Stimulated activated CD8-positive, alpha-beta memory T cell treated with anti-CD3 and anti-CD28 coated beads, Interleukin-7, amount 100 ng/mL, for 1 hour (primary cell): ENCODE measurements around the gene SUMO3.

ENCODE experiments used
- DNase-seq, 2 donors: peaks; one replicate each; pipeline ENCODE4 v3.0.0-alpha.2; 2020; ENCODE audit warnings: low read depth in 2 of 2

Gene SUMO3

DNA sequence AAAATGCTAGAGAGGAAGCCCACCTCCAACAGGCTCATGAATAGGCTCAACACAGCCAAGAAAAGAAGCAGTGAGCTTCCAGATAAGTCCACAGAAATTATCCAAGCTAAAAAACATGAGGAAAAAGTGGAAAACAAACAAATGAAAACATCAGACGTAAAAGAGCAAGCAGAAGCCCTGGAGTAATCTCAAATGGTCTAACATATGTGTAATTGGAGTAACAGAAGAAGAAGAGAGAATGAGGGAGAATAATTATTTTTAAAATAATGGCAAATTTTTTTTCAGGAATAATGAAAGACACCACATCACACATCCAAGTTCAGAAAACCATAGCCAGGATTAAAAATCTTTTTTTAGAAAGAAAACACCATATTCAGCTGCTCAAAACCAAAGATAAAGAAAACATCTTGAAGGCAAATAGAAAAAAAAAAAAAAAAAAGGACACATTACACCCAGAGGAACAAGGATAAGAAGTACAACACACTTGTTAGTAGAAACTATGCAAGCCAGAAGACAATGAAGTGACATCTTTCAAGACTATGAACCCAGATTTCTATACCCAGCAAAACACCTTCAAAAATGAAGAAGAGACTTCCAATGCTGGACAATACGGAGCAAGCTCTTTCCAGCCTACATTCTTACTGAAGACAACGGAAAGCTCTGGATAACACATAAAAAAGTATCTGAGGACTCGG is 10.6 kb upstream of the SUMO3 start:
- no peak for DNase-seq

DNA sequence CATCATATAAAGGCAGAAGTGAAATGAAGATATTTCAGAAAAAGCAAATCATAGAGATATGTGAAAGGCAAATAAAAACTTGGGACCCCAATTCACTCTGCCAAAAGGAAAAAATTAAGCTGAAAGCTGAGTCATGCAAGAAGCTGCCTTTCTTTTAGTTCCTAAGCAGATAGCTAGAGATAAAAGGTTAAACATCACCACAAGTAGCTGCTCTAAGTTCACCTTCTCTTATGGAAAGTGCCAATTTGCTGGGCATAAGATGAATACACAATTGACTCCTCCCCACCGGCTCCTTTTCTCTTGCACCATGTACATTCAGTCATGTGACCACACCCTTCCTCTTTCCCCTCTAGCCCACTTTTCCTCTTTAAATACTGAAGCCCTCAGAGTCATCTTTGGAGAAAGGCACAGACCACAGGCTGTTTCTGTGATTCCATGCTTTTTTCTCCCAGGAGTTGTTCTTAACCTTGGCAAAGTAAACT is 5.4 kb upstream of the SUMO3 start:
- no peak for DNase-seq

DNA sequence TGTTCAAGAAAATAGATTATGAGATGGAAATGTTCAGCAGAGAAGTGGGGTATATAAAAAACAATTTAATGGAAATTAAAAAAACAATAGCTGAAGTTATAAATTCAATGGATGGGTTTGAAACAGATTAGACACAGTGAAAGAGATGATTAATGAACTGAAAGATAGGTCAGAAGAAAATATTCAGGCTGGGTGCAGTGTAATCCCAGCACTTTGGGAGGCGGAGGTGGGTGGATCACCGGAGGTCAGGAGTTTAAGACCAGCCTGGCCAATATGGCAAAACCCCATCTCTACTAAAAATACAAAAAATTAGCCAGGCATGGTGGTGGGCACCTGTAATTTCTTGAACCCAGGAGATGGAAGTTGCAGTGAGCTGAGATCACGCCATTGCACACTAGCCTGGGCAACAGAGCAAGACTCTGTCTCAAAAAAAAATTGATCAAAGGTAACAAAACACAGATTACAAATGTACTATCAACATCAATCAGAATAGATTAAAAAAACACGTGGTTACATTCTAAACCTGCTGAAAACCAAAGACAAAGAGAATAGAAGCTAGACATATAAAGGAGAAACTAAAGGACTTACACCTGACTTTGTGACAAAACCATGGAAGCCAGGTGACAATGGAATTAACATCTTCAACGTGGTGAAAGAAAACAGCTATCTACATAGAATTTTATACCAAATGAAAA is 4.8 kb upstream of the SUMO3 start:
- DNase-seq: no peak

DNA sequence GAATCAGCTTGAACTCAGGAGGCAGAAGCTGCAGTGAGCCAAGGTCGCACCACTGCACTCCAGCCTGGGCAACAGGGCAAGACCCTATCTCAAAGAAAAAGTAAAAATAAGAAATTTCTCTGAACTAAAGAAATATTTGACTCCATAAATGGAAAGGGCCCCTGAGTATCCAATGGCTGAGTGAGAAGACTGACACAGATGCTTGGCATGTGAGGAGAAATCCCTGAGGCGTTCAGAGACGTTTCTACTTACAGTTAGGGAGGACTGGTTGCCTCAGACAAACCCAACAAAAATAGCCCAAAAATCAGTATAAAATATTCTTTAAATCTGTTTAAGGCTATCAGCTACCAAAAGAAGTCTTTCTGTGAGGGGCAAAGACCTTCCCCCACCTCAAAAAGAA is 3.0 kb upstream of the SUMO3 start:
- no peak for DNase-seq

DNA sequence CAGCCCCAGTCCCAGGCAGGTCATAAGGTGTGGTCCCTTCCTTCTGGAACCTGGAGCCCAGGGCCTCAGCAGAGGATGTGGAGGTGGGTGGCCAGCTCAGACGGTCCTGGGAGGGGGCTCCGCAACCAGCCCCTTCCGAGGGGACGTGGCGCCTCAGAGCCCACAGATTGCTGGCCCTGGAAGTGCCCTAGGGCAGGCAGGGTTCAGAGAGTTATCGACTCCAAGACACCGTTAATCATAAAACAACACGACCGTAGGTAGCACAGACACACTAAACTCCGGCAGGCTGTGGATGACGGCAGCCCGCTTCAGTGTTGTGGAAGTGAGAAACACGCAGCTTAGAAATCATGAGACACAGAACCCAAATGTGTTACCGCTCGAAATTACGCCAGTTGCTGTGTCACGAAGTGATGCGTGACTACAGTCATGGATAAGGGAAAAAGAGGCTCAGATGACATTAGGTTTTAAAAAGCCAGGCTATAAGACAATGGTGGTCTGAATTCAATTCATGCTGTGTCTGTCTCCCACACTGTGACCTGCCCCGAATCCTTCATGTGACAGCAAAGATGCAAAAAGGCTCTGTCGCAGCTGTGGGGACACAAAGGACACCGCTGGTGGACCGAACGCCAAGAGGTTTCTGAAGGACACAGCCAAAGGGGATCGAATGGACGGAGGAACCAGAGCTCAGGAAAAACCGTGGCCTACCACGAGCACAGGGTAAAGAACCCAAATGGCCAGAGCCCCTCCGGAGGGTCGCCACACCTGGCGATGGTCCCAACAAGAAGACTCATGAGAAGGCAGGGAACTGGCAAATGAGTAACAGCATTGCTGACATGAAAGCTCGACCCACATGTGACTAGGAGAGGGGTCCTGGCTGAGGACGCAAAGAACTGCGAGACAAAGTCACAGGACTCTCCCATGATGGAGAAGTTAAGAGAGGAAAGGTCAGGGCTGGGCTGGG is 1.7 kb upstream of the SUMO3 start:
- DNase-seq: no peak

DNA sequence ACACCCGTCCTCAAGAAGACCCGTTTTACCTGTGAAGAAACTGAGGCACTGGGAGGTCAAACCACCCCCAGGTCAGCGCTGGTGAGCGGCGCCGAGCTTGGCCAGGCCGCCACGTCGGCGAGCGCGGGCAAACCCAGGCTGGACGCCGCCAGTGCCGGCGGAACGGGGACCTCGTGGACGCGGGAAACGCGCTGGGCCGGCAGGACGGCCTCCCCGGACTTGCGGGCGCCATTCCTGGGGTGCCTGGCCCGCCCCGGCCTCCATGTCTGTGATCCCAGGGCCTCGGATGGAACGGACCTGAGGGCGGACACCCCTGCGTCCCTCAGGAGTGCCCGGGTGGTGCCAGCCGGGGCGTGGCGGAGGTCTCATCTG is 764 bp upstream of the SUMO3 start:
- no peak for DNase-seq

DNA sequence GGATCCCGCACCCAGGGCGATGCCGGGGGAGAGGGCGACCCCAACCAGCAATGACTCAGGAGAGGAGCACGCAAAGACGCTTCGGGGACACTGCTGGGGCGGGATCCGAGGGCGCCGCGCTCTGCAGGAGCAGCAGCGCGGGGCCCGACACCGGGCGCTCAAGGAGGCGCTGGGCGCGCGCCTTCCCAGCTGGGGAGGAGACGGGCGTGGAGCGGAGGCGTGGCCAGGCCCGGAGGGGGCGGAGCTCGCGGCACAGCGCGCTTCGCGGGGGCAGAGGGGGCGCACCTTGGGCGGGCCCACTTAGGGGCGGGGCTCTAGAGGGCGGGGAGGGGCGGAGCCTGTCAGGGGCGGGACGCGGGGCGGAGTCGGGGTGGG is 369 bp downstream of the SUMO3 start:
- peak; percentile 87 to 90 for DNase-seq

DNA sequence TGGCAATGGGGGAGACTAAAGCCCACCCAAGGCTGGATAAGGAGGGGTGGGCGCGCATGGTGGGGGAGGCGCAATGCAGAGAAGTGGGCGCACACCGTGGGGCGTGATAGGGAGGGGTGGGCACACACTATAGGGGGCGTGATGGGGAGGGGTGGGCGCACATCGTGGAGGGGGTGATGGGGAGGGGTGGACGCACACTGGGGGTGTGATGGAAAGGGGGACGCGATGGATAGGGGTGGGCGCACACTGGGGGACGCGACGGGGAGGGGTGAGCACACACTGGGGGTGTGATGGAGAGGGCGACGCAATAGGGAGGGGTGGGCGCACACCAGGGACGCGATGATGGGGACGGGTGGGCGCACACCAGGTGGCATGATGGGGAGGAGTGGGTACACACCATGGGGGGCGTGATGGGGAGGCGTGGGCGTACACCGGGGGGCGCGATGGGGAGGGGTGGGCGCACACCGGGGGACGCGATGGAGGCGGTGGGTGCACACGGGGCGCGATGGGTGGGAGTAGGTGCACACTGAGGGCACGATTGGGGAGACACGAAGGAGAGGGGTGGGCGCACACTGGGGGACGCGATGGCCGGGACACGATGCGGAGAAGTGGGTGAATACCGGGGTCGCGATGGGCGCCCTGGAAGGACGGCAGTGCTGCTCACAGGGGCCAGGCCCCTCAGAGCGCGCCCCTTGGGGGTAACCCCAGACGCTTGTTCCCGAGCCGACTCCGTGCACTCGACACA is 929 bp downstream of the SUMO3 start:
- DNase-seq: no peak

DNA sequence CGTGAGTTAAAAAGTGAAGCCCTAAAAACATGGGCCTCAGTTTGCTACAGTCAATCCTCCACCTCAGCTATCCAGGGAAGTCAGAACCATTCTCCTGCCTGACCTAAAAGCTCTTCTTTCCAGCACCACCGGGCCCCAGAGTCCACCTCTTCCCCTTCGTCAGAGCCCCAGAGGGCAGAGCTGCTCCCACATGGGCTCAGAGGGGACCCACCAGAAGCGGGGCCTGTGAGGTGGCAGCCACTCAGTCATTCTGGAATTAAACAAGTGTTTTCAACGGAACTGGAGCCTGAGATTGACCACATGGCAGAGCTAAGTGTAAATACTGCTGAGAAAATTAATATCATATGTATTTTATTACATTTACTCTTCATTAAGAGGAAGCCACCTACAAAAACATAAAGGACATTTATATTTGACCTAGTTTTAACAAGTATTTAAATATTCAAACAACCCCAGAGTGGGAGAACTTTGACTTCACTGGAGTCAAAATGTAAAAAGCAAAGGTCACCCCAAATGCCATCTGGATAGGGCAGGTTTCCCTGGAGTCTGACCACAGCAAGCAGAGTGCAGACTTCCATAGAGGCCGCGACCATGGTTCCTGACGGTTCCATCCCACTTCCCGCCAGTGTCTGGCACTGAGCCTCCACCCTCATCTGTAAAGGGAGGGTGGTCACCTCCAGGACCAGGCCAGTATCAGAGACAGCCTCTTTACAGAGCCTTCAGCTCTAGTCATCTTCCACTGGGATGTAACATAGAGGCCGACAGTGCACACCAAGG is 1.8 kb downstream of the SUMO3 start:
- DNase-seq: no peak

DNA sequence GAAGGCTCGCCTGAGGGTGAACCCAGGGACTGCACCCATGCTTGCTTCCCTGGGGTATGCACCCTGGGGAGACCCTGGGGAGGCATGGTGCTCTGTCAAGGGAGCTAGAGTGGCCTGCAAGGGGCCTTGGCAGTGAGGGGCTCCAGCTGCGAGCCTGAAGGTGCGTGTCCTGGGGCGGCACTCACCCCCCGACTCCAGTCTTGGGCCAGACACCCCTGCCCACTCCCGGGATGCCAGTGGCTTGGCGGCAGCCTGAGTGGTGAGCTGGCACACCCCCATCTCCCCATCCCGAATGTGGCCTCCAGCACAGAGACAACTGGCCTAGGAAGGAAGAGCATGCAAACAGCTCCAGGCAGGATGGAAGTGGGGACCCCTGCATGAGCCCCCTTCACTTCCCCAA is 2.6 kb downstream of the SUMO3 start:
- DNase-seq: no peak

DNA sequence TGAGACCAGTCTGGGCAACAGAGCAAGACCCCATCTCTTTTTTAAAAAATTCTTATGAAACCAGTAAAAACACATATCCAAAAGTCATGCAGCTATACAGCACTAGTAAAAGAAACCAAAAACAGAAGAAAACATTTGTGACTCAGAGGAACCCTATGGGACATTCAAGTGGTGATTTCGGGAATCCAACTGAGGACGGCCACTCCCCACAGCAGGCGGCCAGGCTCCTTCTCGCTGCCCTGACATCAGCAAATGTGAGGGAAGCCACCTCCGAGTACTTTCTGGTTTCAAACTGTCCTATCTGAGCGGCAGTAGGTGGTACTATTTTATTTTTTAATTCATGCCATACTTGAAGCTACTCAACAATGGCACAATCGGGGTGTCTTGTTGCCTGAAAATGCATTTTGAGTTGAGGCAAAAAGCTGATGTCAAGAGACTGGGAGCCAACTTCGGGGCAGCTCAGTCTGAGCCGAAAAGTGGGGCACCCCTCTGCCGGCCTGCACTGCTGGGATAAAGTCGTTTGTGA is 3.3 kb downstream of the SUMO3 start:
- no peak for DNase-seq

DNA sequence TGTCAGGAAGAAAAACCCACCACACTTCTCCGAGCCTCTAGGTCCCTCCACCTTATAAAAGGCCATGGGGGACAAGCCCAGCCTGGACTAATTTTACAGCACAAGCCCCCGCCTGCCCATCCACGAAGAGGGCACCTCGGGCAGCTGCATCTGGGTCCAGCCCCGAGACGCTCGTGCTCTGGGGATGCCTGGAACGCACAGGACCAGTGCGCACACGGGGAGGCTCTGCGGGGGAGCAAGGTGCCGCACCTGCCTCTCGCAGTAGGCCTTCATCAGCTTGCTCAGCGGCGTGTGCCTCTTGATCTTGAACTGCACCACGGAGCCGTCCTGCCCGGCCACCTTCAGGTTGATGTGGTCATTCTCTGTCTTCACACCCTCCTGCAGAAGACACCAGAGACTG is 4.1 kb downstream of the SUMO3 start:
- no peak for DNase-seq

DNA sequence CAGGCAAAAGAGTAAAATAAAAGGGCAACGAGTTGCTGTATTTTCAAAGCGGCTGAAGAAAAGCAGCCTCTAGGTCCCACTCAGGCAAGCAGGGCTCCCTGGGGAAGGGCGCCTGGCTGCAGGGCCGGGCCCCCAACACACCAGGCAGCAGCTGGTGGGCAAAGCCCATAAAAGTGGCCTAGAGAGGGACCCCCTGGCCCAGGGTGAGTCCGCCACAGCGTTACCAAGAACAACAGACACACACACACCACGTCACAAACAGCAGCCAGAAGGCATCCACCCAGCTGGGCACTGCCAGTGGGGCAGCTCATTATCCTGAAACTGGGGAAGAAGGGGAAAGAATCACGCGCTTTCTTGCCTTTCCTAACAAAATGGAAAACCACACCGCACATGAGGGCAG is 4.7 kb downstream of the SUMO3 start:
- no peak for DNase-seq

DNA sequence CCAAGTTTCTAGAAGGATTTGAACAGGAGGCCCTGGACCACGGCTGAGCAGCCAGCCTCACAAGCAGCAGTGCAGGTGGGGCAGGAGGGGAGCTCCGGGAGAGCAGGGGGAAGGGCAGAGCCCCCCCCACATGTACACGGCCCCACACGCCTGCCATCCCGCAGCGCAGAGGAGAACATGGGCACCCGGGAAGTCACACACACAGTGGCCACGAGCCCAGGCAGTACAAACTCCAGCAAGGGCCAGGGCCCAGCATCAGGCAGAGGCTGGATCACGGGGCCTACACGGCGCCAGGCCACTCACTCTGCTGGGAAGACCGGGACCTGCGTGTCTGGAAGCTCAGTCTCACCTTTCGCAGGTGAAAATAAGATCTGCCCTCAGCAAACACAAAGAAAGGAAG is 5.2 kb downstream of the SUMO3 start:
- DNase-seq: no peak

DNA sequence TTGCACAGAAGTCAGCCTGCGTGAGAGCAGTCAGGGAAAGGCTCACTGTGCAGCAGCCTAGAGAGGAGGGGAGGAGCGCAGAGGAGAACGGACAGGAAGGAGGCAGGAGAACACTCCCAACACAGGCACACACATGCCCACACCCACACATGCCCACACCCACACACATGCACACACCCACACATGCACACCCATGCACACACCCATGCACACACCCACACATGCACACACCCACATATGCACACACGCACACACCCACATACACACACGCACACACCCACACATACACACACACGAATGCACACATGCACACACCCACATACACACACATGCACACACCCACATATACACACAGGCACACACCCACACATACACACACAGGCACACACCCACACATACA is 7.1 kb downstream of the SUMO3 start:
- no peak for DNase-seq

DNA sequence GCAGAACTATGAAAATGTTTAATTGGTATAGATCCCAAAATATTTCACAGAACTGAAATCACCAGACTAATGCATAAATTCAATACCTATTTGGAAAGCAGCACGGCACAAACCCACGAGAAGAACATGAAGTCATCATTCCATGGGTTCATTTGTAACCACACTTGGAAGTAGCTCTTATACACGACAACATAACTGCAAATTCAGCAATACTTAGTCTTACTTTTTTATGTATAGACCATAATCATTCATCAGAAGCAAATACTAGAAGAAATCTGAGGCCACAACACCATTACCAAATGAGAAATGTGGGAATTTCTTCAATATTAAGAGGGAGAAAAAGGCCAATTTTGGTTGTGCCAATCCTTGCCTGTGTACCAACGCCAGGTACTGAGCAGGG is 12.0 kb downstream of the SUMO3 start:
- DNase-seq: no peak

DNA sequence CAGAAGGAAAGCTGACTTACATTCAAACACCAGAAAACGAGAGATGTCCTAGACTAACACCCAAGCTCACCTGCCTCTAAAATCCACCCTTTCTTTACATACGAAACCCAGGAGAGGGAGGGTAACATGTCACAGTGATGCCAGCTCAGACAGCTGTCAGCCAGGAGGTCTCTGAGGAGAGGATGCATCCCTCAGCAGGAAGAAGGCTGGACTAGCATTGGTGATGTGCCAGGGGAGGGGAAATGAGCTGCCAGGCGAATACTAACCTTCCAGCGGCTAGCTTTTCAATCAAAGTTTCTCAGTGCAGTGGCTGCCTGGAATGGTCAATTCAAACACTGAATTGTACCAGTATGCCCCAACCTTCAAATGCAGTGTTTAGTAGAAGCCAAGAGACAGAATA is 12.6 kb downstream of the SUMO3 start:
- no peak for DNase-seq

DNA sequence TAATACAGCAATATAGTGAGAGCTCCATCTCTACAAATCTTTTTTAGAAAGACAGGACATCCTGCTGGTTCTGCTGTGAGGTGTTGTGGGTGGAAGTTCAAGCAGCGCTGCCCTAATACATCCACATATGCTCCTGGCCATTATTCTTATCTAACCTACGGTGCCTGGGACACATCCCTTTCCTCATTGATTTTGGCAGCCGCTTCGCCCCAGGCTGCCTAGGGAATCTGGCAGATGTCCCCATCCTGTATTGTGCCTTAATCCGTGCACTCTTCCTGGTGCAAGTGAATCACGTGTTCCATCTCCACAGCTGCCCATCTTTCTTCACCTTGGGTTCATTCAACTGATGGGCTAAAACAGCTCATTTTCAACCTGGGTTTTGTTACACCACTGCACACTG is 13.1 kb downstream of the SUMO3 start:
- no peak for DNase-seq

DNA sequence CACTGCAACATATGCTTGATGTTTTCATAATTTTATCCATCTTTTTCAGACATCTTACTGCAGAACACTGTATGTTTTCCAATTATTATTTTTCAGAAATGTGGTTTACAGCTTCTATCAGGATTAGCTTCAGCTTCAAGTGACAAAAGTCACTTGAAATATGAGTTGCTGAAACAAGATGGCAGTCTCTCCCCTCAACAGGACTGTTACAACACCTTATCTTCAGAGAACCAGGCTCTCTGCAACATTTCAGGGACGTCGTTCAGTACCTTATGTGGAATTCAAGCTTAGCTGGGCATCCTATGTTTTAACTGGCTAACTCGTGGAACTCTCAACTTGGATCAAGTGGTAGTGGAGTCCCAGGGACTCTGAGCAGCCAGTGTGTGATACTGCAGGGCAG is 14.2 kb downstream of the SUMO3 start:
- no peak for DNase-seq

DNA sequence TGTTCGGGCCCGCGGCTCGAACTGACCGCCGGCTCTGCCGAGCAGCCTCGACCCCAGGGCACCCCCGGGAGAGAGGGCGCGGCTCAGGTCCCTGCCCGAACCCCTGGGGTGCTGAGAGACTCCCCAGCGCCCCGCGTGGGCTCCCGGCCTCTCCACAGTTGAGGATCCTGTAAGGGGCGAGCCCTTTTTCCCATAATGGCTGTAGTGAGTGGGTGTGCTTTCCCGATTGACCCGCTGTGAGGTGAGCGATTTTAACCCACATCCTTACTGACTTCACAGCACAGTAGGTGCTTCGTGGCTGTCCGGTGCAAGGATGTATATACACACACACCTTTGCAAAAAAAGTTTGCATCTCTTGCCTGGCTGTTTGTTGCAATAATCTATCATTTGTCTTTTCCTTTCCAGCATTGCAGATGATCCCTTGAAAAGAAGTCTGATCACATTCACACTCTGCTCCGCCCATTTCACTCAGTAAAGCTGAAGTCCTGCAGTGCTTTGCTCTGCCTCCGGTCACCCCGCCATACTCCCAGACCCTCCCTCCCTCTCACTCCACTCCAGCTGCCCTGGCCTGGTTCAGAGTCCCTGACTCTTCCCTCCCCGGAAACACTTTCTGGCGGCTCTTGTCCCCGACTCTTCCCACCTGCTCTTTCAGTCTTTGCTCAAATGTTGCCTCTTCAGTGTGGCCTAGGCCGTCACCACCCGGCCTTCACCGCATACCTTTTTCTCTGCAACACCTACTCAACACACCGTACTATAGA is 15.3 kb downstream of the SUMO3 start:
- DNase-seq: no peak
